ENCODE results near the gene RHD.
"Not testable (repeated sequence)": the region's sequence is repeated elsewhere in the genome, so short reads cannot be mapped to it uniquely, and the experiment has no call there.

GRCh38 chr1:25268143-25268760 is 4.1 kb upstream of the RHD start:
- not testable (repeated sequence) for TF ChIP-seq CTCF (conservative IDR thresholded peaks at IDR 0.05; ENCODE audit: low read depth, low read length); USF2 (IDR thresholded peaks at IDR 0.05; ENCODE audit: low read depth, low read length); POLR2A (IDR thresholded peaks at IDR 0.05; ENCODE audit: low read depth, low read length); ELK1 (IDR thresholded peaks at IDR 0.05; ENCODE audit: borderline replicate concordance, low read depth, low read length); BHLHE40 (IDR thresholded peaks at IDR 0.05; ENCODE audit: low read depth, low read length); NFE2L2 (IDR thresholded peaks at IDR 0.05; ENCODE audit: low read depth, low read length)

Data from IMR-90 (cell line).